Muscle of leg (tissue), 11 donors: Measurements from ENCODE around the gene SURF6. TPM values are rescaled to one million over a fixed set of nuclear protein-coding genes. Genes with fewer than 3 reads are reported as not detected.
"Not testable (repeated sequence)": the region's sequence is repeated elsewhere in the genome, so short reads cannot be mapped to it uniquely, and the experiment has no call there.

Experiments
- DNase-seq: peaks from one replicate; pipeline ENCODE4 v3.0.0; 2013
- H3K27ac ChIP-seq: one replicate; pipeline ENCODE4 v1.5.1; 2013; ENCODE audit warnings: mild to moderate bottlenecking, low read length, control low read depth
- H3K27me3 ChIP-seq: one replicate; pipeline ENCODE4 v1.6.1; 2013; ENCODE audit warnings: low read length; ENCODE audit not compliant: control insufficient read depth, insufficient read depth
- H3K36me3 ChIP-seq: one replicate; pipeline ENCODE4 v1.6.1; 2013; ENCODE audit warnings: low read length; ENCODE audit not compliant: control insufficient read depth, insufficient read depth
- H3K4me1 ChIP-seq: one replicate; pipeline ENCODE4 v1.6.1; 2013; ENCODE audit warnings: low read length; ENCODE audit not compliant: control insufficient read depth, insufficient read depth
- H3K4me3 ChIP-seq: one replicate; pipeline ENCODE4 v1.5.1; 2013; ENCODE audit warnings: low read length, control low read depth
- H3K9me3 ChIP-seq: replicated peaks from 2 replicates; pipeline ENCODE4 v1.6.1; 2013; ENCODE audit warnings: low read depth, low read length; ENCODE audit not compliant: control insufficient read depth
- WGBS: methylation state at CpG from one replicate; pipeline ENCODE4 v1.1.5; 2013; ENCODE audit warnings: missing lambda C conversion rate; ENCODE audit not compliant: insufficient coverage; 5-methylcytosine and 5-hydroxymethylcytosine counted together
- polyA plus RNA-seq, 8 donors: library from polyadenylated mRNA; unstranded; fragments of 120-200 nt; gene quantifications; one replicate each; pipeline versions ENCODE4 v1.2.1 to v1.2.3, GENCODE V29; 2013; ENCODE audit warnings: inconsistent platforms in 1 of 8, low replicate concordance in 1 of 8; ENCODE audit not compliant: insufficient read length in 8 of 8, insufficient read depth in 1 of 8
- total RNA-seq: library from RNA; stranded (reverse); fragments of 120-200 nt; gene quantifications from one replicate; pipeline ENCODE4 v1.2.4, GENCODE V29; 2013

Gene SURF6
- total and polyA plus RNA-seq, 9 donors = 14.2 to 25.6 (median 23.1) TPM

DNA sequence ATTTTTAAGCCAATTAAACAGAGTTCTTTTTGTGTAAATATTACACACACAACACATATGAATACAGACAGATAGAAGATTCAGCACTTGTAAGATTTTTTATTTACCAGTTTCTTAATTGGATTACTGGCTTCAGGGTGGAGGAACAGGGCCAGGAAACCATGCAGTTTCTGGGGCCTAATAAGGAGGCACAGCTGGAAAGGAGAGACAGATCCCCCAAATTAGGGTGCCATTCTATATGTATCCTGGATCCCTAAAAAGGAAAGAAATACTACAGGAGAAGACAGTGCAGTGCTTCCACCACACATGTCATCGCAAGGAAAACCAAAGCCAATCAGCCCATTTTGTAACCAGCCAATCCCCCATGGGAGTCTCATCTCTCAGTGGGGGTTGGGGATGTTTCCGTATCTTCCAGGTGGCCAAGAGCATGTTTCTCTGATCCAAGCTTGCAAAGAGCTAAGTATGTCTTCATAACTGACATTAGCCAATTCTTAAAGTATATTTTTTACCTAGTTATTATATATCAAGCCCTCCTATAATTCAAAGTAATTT, 45.2 kb downstream of the SURF6 start:
- H3K27me3 ChIP-seq = peaks cover 5% of the 10 kb centered on the region
- peaks cover 7% of the 10 kb centered on the region for H3K9me3 ChIP-seq
- WGBS = no CpG with 5 or more reads among the region's 2 CpGs
- H3K36me3 ChIP-seq = no peaks in the 10 kb centered on the region
- no peak overlapping the region for H3K27ac ChIP-seq
- H3K4me1 ChIP-seq = no peaks in the 10 kb centered on the region
- H3K4me3 ChIP-seq = no peak overlapping the region
- DNase-seq = no peak

DNA sequence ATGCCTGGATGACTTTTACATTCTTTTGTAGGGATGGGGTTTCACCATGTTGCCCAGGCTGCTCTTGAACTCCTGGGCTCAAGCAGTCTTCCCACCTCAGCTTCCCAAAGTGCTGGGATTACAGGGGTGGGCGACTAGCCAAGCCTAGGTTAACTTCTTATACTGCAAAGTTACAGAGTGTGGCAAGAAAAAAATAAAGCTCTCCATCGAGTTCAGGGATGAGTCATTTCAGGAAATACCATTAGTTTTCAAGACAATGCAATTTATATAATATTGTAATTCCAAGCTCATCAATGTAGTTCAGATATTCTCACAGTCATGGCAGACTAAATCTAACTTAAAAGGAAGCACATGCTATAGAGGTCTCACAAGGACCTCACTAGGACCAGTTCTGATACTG, 49.5 kb downstream of the SURF6 start:
- no CpG with 5 or more reads among the region's 2 CpGs for WGBS
- H3K4me3 ChIP-seq = no peak overlapping the region
- no peak overlapping the region for H3K27ac ChIP-seq
- no peaks in the 10 kb centered on the region for H3K27me3 ChIP-seq
- no peaks in the 10 kb centered on the region for H3K4me1 ChIP-seq
- H3K9me3 ChIP-seq = peaks cover 7% of the 10 kb centered on the region
- no peaks in the 10 kb centered on the region for H3K36me3 ChIP-seq
- DNase-seq = no peak

DNA sequence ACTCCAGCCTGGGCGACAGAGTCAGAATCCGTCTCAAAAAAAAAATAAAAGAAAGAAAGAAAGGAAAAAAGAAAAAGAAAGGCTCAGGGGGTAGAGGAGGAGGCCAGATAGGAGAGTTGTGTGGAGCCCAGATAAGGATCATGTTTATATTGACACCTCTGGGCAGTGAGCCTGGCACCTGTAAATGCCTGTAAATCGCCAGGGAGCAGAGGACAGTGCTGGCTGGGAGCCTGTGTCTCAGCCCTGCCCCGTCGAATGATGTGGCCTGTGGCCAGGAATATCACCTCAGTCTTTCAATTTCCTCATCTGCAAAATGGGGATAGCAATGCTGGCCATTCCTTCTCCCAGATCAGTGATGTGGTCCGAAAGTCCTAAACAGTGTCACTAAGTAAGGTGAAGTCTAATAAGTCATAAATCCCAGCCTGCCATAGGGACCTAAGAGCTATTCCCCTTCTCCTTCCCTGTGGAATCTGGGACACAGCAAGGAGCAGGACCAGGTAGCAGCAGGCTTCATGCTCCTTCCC, 50.7 kb downstream of the SURF6 start:
- peaks cover 5% of the 10 kb centered on the region for H3K27me3 ChIP-seq
- WGBS = 69% methylated on average over 4 of the region's 6 CpGs
- no peak overlapping the region for H3K27ac ChIP-seq
- no peak for DNase-seq
- H3K36me3 ChIP-seq = no peaks in the 10 kb centered on the region
- no peak overlapping the region for H3K4me3 ChIP-seq
- no peaks in the 10 kb centered on the region for H3K4me1 ChIP-seq
- H3K9me3 ChIP-seq = peaks cover 2% of the 10 kb centered on the region

DNA sequence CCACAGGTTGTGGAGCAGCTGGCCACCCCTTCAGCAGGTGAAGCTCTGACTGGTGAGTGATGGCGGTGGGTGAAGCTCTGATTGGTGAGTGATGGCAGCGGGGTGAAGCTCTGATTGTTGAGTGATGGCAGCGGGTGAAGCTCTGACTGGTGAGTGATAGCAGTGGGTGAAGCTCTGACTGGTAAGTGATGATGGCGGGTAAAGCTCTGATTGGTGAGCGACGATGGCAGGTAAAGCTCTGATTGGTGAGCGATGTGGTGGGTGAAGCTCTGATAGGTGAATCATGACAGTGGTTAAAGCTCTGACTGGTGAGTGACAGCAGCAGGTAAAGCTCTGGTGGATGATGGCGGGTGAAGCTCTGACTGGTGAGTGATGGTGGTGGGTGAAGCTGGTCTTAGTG, 51.6 kb downstream of the SURF6 start:
- Histone ChIP-seq H3K27ac (no peak overlapping the region), H3K36me3 (no peaks in the 10 kb centered on the region), H3K4me3 (no peak overlapping the region), H3K27me3 (peaks cover 11% of the 10 kb centered on the region), H3K4me1 (no peaks in the 10 kb centered on the region), H3K9me3 (peaks cover 2% of the 10 kb centered on the region)
- DNase-seq = no peak
- 94% methylated on average over 8 of the region's 8 CpGs for WGBS

DNA sequence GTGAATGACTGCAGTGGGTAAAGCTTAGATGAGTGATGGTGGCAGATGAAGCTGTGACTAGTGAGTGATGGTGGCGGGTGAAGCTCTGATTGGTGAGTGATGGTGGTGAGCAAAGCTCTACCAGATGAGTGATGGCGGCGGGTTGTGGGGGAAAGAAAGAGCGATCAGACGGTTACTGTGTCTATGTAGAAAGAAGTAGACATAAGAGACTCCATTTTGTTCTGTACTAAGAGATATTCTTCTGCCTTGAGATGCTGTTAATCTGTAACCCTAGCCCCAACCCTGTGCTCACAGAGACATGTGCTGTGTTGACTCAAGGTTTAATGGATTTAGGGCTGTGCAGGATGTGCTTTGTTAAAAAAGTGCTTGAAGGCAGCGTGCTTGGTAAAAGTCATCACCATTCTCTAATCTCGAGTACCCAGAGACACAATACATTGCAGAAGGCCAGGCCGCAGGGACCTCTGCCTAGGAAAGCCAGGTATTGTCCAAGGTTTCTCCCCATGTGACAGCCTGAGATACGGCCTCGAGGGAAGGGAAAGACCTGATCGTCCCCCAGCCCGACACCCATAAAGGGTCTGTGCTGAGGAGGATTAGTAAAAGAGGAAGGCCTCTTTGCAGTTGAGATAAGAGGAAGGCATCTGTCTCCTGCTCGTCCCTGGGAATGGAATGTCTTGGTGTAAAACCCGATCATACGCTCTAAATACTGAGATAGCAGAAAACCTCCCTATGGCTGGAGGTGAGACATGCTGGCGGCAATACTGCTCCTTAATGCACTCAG, 52.5 kb downstream of the SURF6 start:
- H3K27ac ChIP-seq, H3K9me3 ChIP-seq, H3K36me3 ChIP-seq, H3K4me1 ChIP-seq, DNase-seq, H3K4me3 ChIP-seq: not testable (repeated sequence)
- H3K27me3 ChIP-seq = peaks cover 14% of the 10 kb centered on the region
- WGBS = 90% methylated on average over 6 of the region's 16 CpGs

DNA sequence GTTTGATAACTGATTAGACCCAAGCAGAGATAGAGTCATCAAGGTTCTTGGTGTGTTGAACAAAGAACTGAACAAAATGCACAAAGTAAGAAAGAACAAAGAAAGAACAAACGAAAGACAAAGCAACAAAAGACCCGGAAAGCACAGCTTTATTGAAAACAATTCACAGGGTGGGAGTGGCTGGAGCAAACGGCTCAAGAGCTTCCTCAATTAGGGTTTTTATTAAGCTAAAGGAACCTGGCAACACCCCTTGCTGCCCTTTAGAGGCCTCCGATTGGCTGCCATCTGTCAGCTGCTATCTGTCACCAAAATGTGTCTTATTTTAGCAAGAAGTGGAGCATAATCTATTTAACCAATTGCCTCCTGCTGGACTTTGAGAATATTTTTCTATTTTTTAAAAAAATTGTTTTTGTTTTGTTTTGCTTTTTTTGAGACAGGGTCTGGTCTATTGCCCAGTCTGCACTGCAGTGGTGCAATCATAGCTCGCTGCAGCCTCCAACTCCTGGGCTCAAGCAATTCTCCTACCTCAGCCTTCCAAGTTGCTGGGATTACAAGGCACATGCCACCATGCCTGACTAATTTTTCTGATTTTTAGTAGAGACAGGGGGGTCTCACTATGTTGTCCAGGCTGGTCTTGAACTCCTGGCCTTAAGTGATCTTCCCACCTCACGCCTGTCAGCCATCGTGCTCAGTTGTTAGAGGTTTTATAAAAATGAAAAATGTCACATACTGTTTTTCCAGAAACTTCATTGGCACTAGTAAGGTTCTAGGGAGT, 53.3 kb downstream of the SURF6 start:
- DNase-seq = no peak
- H3K36me3 ChIP-seq = no peaks in the 10 kb centered on the region
- no peaks in the 10 kb centered on the region for H3K4me1 ChIP-seq
- peaks cover 22% of the 10 kb centered on the region for H3K27me3 ChIP-seq
- H3K9me3 ChIP-seq = peaks cover 3% of the 10 kb centered on the region
- H3K27ac ChIP-seq = no peak overlapping the region
- no peak overlapping the region for H3K4me3 ChIP-seq
- 86% methylated on average over 2 of the region's 7 CpGs for WGBS

DNA sequence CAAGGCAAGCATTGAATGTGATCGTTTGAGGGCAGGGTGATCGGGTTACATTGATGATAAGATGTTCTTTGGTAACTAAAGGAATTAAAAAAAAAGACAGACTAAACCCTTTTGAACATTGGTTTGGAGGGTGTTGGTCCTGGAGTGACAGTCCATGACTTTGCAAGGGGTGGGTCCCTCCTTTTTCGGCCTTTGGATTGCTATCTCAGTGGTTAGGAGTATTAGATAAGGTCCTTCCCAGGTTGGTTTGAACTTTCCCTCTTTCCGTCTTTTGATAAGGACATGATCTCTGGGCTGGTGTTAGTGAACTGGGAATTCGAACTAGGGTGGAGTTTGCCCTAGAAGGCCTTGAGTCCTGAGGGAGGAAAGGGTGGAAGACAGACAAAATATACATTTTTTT, 55.6 kb downstream of the SURF6 start:
- H3K4me3 ChIP-seq = no peak overlapping the region
- no peak for DNase-seq
- WGBS = 83% methylated on average over 5 of the region's 5 CpGs
- H3K4me1 ChIP-seq = no peaks in the 10 kb centered on the region
- no peak overlapping the region for H3K27ac ChIP-seq
- no peaks in the 10 kb centered on the region for H3K36me3 ChIP-seq
- H3K27me3 ChIP-seq = peaks cover 44% of the 10 kb centered on the region
- H3K9me3 ChIP-seq = peaks cover 3% of the 10 kb centered on the region

Other genes with a start within 250 kb of the SURF6 start
- gene RALGDS, start 214.9 kb downstream of the SURF6 start, total RNA-seq = 50.5 TPM
- 10 to 100 TPM; 42.5 to 53.2 (median 47.9) TPM for gene RALGDS, start 214.9 kb downstream of the SURF6 start, polyA plus RNA-seq
- gene GBGT1, start 172.3 kb downstream of the SURF6 start, total RNA-seq = 4.6 TPM
- 1 to 10 TPM; 3.2 to 5.7 (median 4.5) TPM for gene GBGT1, start 172.3 kb downstream of the SURF6 start, polyA plus RNA-seq
- not detected for gene OBP2B, start 126.9 kb downstream of the SURF6 start, total RNA-seq
- not detected for gene OBP2B, start 126.9 kb downstream of the SURF6 start, polyA plus RNA-seq
- gene ABO, start 61.0 kb downstream of the SURF6 start, total RNA-seq = 0.13 TPM
- 1 to 10 TPM in 7 of 8 donors, under 1 TPM in 1; 0.70 to 8.1 (median 2.9) TPM for gene ABO, start 61.0 kb downstream of the SURF6 start, polyA plus RNA-seq
- 22.7 TPM for gene MED22, start 11.9 kb upstream of the SURF6 start, total RNA-seq
- gene MED22, start 11.9 kb upstream of the SURF6 start, polyA plus RNA-seq = 10 to 100 TPM; 24.2 to 29.0 (median 26.7) TPM
- 2,809 TPM for gene RPL7A, start 12.0 kb upstream of the SURF6 start, total RNA-seq
- gene RPL7A, start 12.0 kb upstream of the SURF6 start, polyA plus RNA-seq = 1,000 to 10,000 TPM; 2,283 to 2,995 (median 2,672) TPM
- 19.3 TPM for gene SURF1, start 20.3 kb upstream of the SURF6 start, total RNA-seq
- 10 to 100 TPM; 22.1 to 36.5 (median 27.9) TPM for gene SURF1, start 20.3 kb upstream of the SURF6 start, polyA plus RNA-seq
- gene SURF2, start 20.4 kb upstream of the SURF6 start, total RNA-seq = 10.2 TPM
- gene SURF2, start 20.4 kb upstream of the SURF6 start, polyA plus RNA-seq = 10 to 100 TPM; 11.3 to 15.3 (median 13.0) TPM
- gene SURF4, start 39.9 kb upstream of the SURF6 start, total RNA-seq = 105 TPM
- gene SURF4, start 39.9 kb upstream of the SURF6 start, polyA plus RNA-seq = 100 to 1,000 TPM in 6 of 8 donors, 10 to 100 TPM in 2; 92.3 to 143 (median 107) TPM
- 1.4 TPM for gene STKLD1, start 40.2 kb upstream of the SURF6 start, total RNA-seq
- gene STKLD1, start 40.2 kb upstream of the SURF6 start, polyA plus RNA-seq = 1 to 10 TPM; 1.1 to 2.3 (median 1.8) TPM
- gene REXO4, start 81.8 kb upstream of the SURF6 start, total RNA-seq = 26.2 TPM
- gene REXO4, start 81.8 kb upstream of the SURF6 start, polyA plus RNA-seq = 10 to 100 TPM; 31.5 to 39.4 (median 37.6) TPM
- gene ADAMTS13, start 86.2 kb upstream of the SURF6 start, total RNA-seq = 3.4 TPM
- 10 to 100 TPM in 2 of 8 donors, 1 to 10 TPM in 6; 5.5 to 10.5 (median 8.6) TPM for gene ADAMTS13, start 86.2 kb upstream of the SURF6 start, polyA plus RNA-seq
- gene CACFD1, start 123.8 kb upstream of the SURF6 start, total RNA-seq = 11.1 TPM
- gene CACFD1, start 123.8 kb upstream of the SURF6 start, polyA plus RNA-seq = 10 to 100 TPM; 14.8 to 21.5 (median 16.4) TPM
- 0.44 TPM for gene SLC2A6, start 142.9 kb upstream of the SURF6 start, total RNA-seq
- 1 to 10 TPM in 7 of 8 donors, under 1 TPM in 1; 0.91 to 2.1 (median 1.4) TPM for gene SLC2A6, start 142.9 kb upstream of the SURF6 start, polyA plus RNA-seq
- 23.0 TPM for gene MYMK, start 188.8 kb upstream of the SURF6 start, total RNA-seq
- 10 to 100 TPM; 48.6 to 93.0 (median 73.3) TPM for gene MYMK, start 188.8 kb upstream of the SURF6 start, polyA plus RNA-seq
- gene ADAMTSL2, start 198.5 kb upstream of the SURF6 start, total RNA-seq = 4.7 TPM
- 1 to 10 TPM; 2.3 to 5.5 (median 4.6) TPM for gene ADAMTSL2, start 198.5 kb upstream of the SURF6 start, polyA plus RNA-seq